Measurements from ENCODE around the gene DCTN1.

The DCTN1 gene

GRCh38 chr2:74316627-74317295, 63.4 kb downstream of the DCTN1 start:
- DNase-seq = no peak

GRCh38 chr2:74314107-74314506, 66.0 kb downstream of the DCTN1 start:
- no peak for DNase-seq

- no peak for DNase-seq
Observed at GRCh38 chr2:74313497-74313896, 66.6 kb downstream of the DCTN1 start.

- DNase-seq = no peak
Observed at GRCh38 chr2:74312913-74313312, 67.2 kb downstream of the DCTN1 start.
